Mammary epithelial cell (primary cell): ENCODE data around the gene RCCD1.

Source experiments
- CTCF ChIP-seq, 2 donors: IDR thresholded peaks in 1 of 2; conservative IDR thresholded peaks in 1 of 2; 2 replicates each; pipeline ENCODE4 v1.5.1; 2011 to 2012; ENCODE audit warnings: inconsistent platforms in 2 of 2, low read length in 2 of 2, mild to moderate bottlenecking in 2 of 2, control low read depth in 1 of 2, low read depth in 1 of 2; ENCODE audit not compliant: insufficient read depth in 1 of 2; ENCODE audit errors: extremely low read depth in 1 of 2
- EZH2 ChIP-seq: IDR thresholded peaks from 2 replicates; pipeline ENCODE4 v1.6.1; 2012; ENCODE audit warnings: low read length, inconsistent platforms, borderline replicate concordance

GRCh38 chr15:90991587-90992285 is 37.1 kb downstream of the RCCD1 start:
- TF ChIP-seq EZH2 (no peak), CTCF (conservative IDR thresholded peaks at IDR 0.05 in 1 of 2, IDR thresholded peaks at IDR 0.05 in 1 of 2; ENCODE audit: extremely low read depth in 1 of 2, insufficient read depth in 1 of 2, low read depth in 1 of 2, low read length in 2 of 2) (no peak)
